OCI-LY1 (cell line): ENCODE measurements around the gene AACS.

Experiments
- H2AFZ ChIP-seq: fragments of 200-600 bp; sonication (generic), shearing (Covaris generic); 2 replicates; pipeline ENCODE4 v1.6.0; 2014; ENCODE audit warnings: antibody characterized with exemption, mild to moderate bottlenecking, low read length
- H3F3A ChIP-seq: fragments of 200-600 bp; sonication (generic), shearing (Covaris generic); 2 replicates; pipeline ENCODE4 v1.6.0; 2014; ENCODE audit warnings: mild to moderate bottlenecking, antibody characterized with exemption, low read length, moderate library complexity; ENCODE audit not compliant: insufficient read depth
- H3K27ac ChIP-seq: fragments of 200-600 bp; sonication (generic); 2 replicates; pipeline ENCODE4 v1.5.1; 2014; ENCODE audit warnings: low read length, mixed run types, mild to moderate bottlenecking, low read depth; ENCODE audit not compliant: poor library complexity, severe bottlenecking
- H3K27me3 ChIP-seq: fragments of 200-600 bp; sonication (generic); 2 replicates; pipeline ENCODE4 v1.6.0; 2014; ENCODE audit warnings: antibody characterized with exemption, mild to moderate bottlenecking, low read length, moderate library complexity; ENCODE audit not compliant: insufficient read depth
- H3K36me3 ChIP-seq: fragments of 200-600 bp; sonication (generic); 2 replicates; pipeline ENCODE4 v1.6.1; 2014; ENCODE audit warnings: mild to moderate bottlenecking, antibody characterized with exemption, low read length, moderate library complexity, mixed read lengths; ENCODE audit not compliant: insufficient read depth
- H3K4me1 ChIP-seq: fragments of 200-600 bp; sonication (generic); 2 replicates; pipeline ENCODE4 v1.5.1; 2014; ENCODE audit warnings: mild to moderate bottlenecking, low read length, moderate library complexity; ENCODE audit not compliant: insufficient read depth, severe bottlenecking
- H3K4me2 ChIP-seq: fragments of 200-600 bp; sonication (generic), shearing (Covaris generic); 2 replicates; pipeline ENCODE4 v1.6.1; 2014; ENCODE audit warnings: low read length
- H3K4me3 ChIP-seq: fragments of 200-600 bp; sonication (generic); 2 replicates; pipeline ENCODE4 v1.5.1; 2014; ENCODE audit warnings: low read length, low read depth, mild to moderate bottlenecking, mixed read lengths; ENCODE audit not compliant: poor library complexity, severe bottlenecking
- H3K79me2 ChIP-seq: fragments of 200-600 bp; shearing (Covaris generic); 2 replicates; pipeline ENCODE4 v1.6.1; 2016; ENCODE audit warnings: mixed run types, low read length, mixed read lengths; ENCODE audit not compliant: insufficient read depth
- H3K9ac ChIP-seq: fragments of 200-600 bp; sonication (generic), shearing (Covaris generic); 2 replicates; pipeline ENCODE4 v1.6.1; 2014; ENCODE audit warnings: mild to moderate bottlenecking, low read length, mixed read lengths
- H3K9me2 ChIP-seq: fragments of 200-600 bp; sonication (generic), shearing (Covaris generic); 2 replicates; pipeline ENCODE4 v1.6.1; 2014; ENCODE audit warnings: low read depth, mild to moderate bottlenecking, low read length, mixed read lengths
- H3K9me3 ChIP-seq: fragments of 200-600 bp; shearing (Covaris generic); 2 replicates; pipeline ENCODE4 v1.6.1; 2014; ENCODE audit warnings: low read length, mixed read lengths
- H4K20me1 ChIP-seq: fragments of 200-600 bp; sonication (generic), shearing (Covaris generic); 2 replicates; pipeline ENCODE4 v1.6.0; 2016; ENCODE audit warnings: mild to moderate bottlenecking, low read length; ENCODE audit not compliant: insufficient read depth
- EZH2 ChIP-seq: fragments of 200-600 bp; sonication (generic), shearing (Covaris generic); IDR thresholded peaks from 2 replicates; pipeline ENCODE4 v1.8.0; 2017; ENCODE audit warnings: borderline replicate concordance, mixed run types, mild to moderate bottlenecking, antibody characterized with exemption, low read length, moderate library complexity, mixed read lengths
- TF ChIP-seq, protein P1 (sequence below): fragments of 200-600 bp; sonication (generic), shearing (Covaris generic); IDR thresholded peaks from 2 replicates; pipeline ENCODE4 v1.5.1; 2017; ENCODE audit warnings: mild to moderate bottlenecking, antibody characterized with exemption, low read length, moderate library complexity, mixed read lengths

The AACS gene

GRCh38 chr12:125151284-125151683, 86.0 kb downstream of the AACS start:
- Histone ChIP-seq H3K79me2 (no peaks in the 10 kb centered on the region), H2AFZ (no peak overlapping the region), H4K20me1 (no peaks in the 10 kb centered on the region), H3K36me3 (no peaks in the 10 kb centered on the region), H3F3A (no peaks in the 10 kb centered on the region), H3K9me3 (no peaks in the 10 kb centered on the region), H3K27me3 (no peaks in the 10 kb centered on the region), H3K9me2 (no peaks in the 10 kb centered on the region), H3K4me2 (no peak overlapping the region), H3K27ac (no peak overlapping the region), H3K9ac (no peak overlapping the region), H3K4me3 (no peak overlapping the region), H3K4me1 (peaks cover 35% of the 10 kb centered on the region)
- TF ChIP-seq, protein P1, sequence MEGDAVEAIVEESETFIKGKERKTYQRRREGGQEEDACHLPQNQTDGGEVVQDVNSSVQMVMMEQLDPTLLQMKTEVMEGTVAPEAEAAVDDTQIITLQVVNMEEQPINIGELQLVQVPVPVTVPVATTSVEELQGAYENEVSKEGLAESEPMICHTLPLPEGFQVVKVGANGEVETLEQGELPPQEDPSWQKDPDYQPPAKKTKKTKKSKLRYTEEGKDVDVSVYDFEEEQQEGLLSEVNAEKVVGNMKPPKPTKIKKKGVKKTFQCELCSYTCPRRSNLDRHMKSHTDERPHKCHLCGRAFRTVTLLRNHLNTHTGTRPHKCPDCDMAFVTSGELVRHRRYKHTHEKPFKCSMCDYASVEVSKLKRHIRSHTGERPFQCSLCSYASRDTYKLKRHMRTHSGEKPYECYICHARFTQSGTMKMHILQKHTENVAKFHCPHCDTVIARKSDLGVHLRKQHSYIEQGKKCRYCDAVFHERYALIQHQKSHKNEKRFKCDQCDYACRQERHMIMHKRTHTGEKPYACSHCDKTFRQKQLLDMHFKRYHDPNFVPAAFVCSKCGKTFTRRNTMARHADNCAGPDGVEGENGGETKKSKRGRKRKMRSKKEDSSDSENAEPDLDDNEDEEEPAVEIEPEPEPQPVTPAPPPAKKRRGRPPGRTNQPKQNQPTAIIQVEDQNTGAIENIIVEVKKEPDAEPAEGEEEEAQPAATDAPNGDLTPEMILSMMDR = no peak
- no peak for TF ChIP-seq EZH2

GRCh38 chr12:125152463-125152862, 87.2 kb downstream of the AACS start:
- Histone ChIP-seq H3K4me1 (peaks cover 35% of the 10 kb centered on the region), H3K36me3 (no peaks in the 10 kb centered on the region), H3K27ac (no peak overlapping the region), H3K9ac (no peak overlapping the region), H3K4me2 (no peak overlapping the region), H3F3A (no peaks in the 10 kb centered on the region), H2AFZ (no peak overlapping the region), H3K9me3 (no peaks in the 10 kb centered on the region), H3K9me2 (no peaks in the 10 kb centered on the region), H4K20me1 (no peaks in the 10 kb centered on the region), H3K4me3 (no peak overlapping the region), H3K27me3 (no peaks in the 10 kb centered on the region), H3K79me2 (no peaks in the 10 kb centered on the region)
- TF ChIP-seq, protein P1 = no peak

DNA sequence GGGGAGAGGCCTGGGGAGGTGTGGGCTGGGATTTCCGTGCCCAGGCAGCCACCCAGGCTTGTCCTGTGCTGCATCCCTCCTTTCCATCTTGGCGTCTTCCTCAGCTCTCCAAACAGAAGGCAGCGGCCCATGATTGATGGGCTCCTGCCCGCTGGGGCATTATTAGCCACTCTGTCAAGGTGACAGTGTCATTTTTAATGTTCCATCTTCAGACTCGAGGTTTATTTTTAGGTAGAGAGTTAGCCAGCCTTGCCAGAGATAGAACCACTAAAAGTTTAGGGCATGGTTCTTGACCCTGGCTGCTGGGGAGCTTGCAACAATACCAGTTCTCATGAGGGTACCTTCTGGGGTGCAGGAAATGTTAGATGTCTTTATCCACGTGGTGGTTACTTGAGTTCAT, 90.1 kb downstream of the AACS start:
- Histone ChIP-seq H3K36me3 (no peaks in the 10 kb centered on the region), H3K4me2 (no peak overlapping the region)

More for the DNA sequence above, 90.1 kb downstream of the AACS start:
- Histone ChIP-seq H4K20me1 (no peaks in the 10 kb centered on the region), H3K9me2 (no peaks in the 10 kb centered on the region), H3K79me2 (no peaks in the 10 kb centered on the region), H3K4me1 (peaks cover 10% of the 10 kb centered on the region), H3K9me3 (no peaks in the 10 kb centered on the region), H3K27me3 (no peaks in the 10 kb centered on the region), H2AFZ (no peak overlapping the region), H3F3A (no peaks in the 10 kb centered on the region), H3K27ac (no peak overlapping the region), H3K9ac (no peak overlapping the region), H3K4me3 (no peak overlapping the region)
- TF ChIP-seq, protein P1 = no peak
